Right ventricle myocardium inferior (tissue), 1 donor: ENCODE data around the gene NGFR. TPM values are rescaled to one million over a fixed set of nuclear protein-coding genes. Genes with fewer than 3 reads are reported as not detected.

Experiments
- ATAC-seq: fragments of 200-7000 bp; cut with Tn5 transposase; one replicate; pipeline ENCODE4 v1.9.1; 2020; ENCODE audit warnings: mild to moderate bottlenecking, moderate library complexity
- DNase-seq: peaks from one replicate; pipeline ENCODE4 v3.0.0; 2021; ENCODE audit errors: missing footprints
- intact Hi-C: fragments of 100-400 bp; cut with DNase I; formaldehyde crosslinking; loops from one replicate; pipeline ENCODE4 v1.11.0; 2022
- total RNA-seq: library from RNA; stranded (reverse); fragmentation: NEBNext Ultra II Directional; extraction: Animal tissue kit (Norgen Biotek cat#: 25700); gene quantifications from one replicate; pipeline ENCODE4 v1.2.1, GENCODE V29; 2021
- donor health status: DM: no; HTN: yes; CAD: no; lungs with severe emphysema.

The NGFR gene
- total RNA-seq, 1 donor from 2014 or later = 10.0 TPM

GRCh38 chr17:49466436-49466835 is 28.7 kb upstream of the NGFR start:
- intact Hi-C loops = no loop called here
- DNase-seq (no peak), ATAC-seq (no peak)

- DNase-seq = no peak
- no peak for ATAC-seq
- intact Hi-C loops = no loop called here
These were observed 27.9 kb upstream of the NGFR start for GRCh38 chr17:49467175-49467574.

- intact Hi-C loops = no loop called here
- DNase-seq (no peak), ATAC-seq (no peak)
These were observed 26.2 kb upstream of the NGFR start for GRCh38 chr17:49468811-49469385.

GRCh38 chr17:49469831-49470810 is 25.0 kb upstream of the NGFR start:
- DNase-seq = no peak
- no peak for ATAC-seq
- intact Hi-C loops = no loop called here

- intact Hi-C loops = no loop called here
- ATAC-seq (peak; percentile 85), DNase-seq (no peak)
These were observed 23.9 kb upstream of the NGFR start for GRCh38 chr17:49471089-49471683.

GRCh38 chr17:49471769-49472168 is 23.3 kb upstream of the NGFR start:
- ATAC-seq = no peak

GRCh38 chr17:49472527-49472926 is 22.6 kb upstream of the NGFR start:
- intact Hi-C loops = no loop called here
- peak; percentile 23 for ATAC-seq
- no peak for DNase-seq

More at GRCh38 chr17:49471769-49472168, 23.3 kb upstream of the NGFR start:
- no peak for DNase-seq
- intact Hi-C loops = no loop called here

GRCh38 chr17:49473900-49474751 is 21.0 kb upstream of the NGFR start:
- ATAC-seq (no peak), DNase-seq (no peak)
- intact Hi-C loops = no loop called here

- DNase-seq = no peak
- no peak for ATAC-seq
- intact Hi-C loops = no loop called here
These were observed 17.4 kb upstream of the NGFR start for GRCh38 chr17:49477709-49478108.

GRCh38 chr17:49480836-49481615 is 14.1 kb upstream of the NGFR start:
- no peak for DNase-seq
- intact Hi-C loops = no loop called here
- ATAC-seq = no peak

GRCh38 chr17:49482144-49482817 is 12.8 kb upstream of the NGFR start:
- DNase-seq (no peak), ATAC-seq (no peak)
- intact Hi-C loops = no loop called here

- no peak for DNase-seq
- no peak for ATAC-seq
- intact Hi-C loops = no loop called here
These were observed 11.2 kb upstream of the NGFR start for GRCh38 chr17:49483599-49484509.

GRCh38 chr17:49484588-49484987 is 10.5 kb upstream of the NGFR start:
- intact Hi-C loops = no loop called here
- no peak for ATAC-seq
- DNase-seq = no peak

GRCh38 chr17:49486012-49486641 is 9.0 kb upstream of the NGFR start:
- DNase-seq (no peak), ATAC-seq (no peak)
- intact Hi-C loops = no loop called here

GRCh38 chr17:49487183-49487582 is 7.9 kb upstream of the NGFR start:
- ATAC-seq (no peak), DNase-seq (no peak)
- intact Hi-C loops = no loop called here

GRCh38 chr17:49488612-49489011 is 6.5 kb upstream of the NGFR start:
- DNase-seq (no peak), ATAC-seq (peak; percentile 46)
- intact Hi-C loops = no loop called here
